H1 (cell line): Measurements from ENCODE around the gene RARRES1. TPM values are rescaled to one million over a fixed set of nuclear protein-coding genes. Genes with fewer than 3 reads are reported as not detected.

Experiments used
- CTCF ChIA-PET: fragments of 300-600 bp; sonication (Branson Sonifier 250); formaldehyde crosslinking; loops from one replicate; lab custom pipeline; 2021; ENCODE audit not compliant: partially characterized antibody; lab: Charles Lee
- POLR2A ChIA-PET: fragments of 300-600 bp; sonication (Branson Sonifier 250); formaldehyde crosslinking; loops from one replicate; lab custom pipeline; 2021; ENCODE audit warnings: inconsistent platforms; ENCODE audit not compliant: partially characterized antibody; lab: Charles Lee
- DNase-seq, 2 experiments: peaks; one replicate each; pipeline versions ENCODE4 v3.0.0 to v3.0.0-alpha.2; 2010 to 2022; ENCODE audit warnings: low spot score in 2 of 2, low read depth in 1 of 2, mixed read lengths in 1 of 2
- FAIRE-seq: peaks from 2 replicates; lab custom pipeline; 2011; peaks lifted over from hg19 to GRCh38; lab: Jason Lieb, UNC
- H2AFZ ChIP-seq: 2 replicates; pipeline ENCODE4 v1.8.1; 2012; ENCODE audit warnings: low read length, inconsistent platforms
- H2AK5ac ChIP-seq: 2 replicates; pipeline ENCODE4 v1.6.1; 2013; ENCODE audit warnings: low read depth, low read length
- H2BK120ac ChIP-seq: replicated peaks from 2 replicates; pipeline ENCODE3; 2013; ENCODE audit warnings: low read depth, low read length, inconsistent platforms
- H2BK12ac ChIP-seq: 2 replicates; pipeline ENCODE4 v1.6.1; 2013; ENCODE audit warnings: low read depth, low read length
- H2BK15ac ChIP-seq: 2 replicates; pipeline ENCODE4 v1.6.1; 2013; ENCODE audit warnings: low read length
- H2BK20ac ChIP-seq: 2 replicates; pipeline ENCODE4 v1.6.1; 2013; ENCODE audit warnings: low read length
- H2BK5ac ChIP-seq: 2 replicates; pipeline ENCODE4 v1.6.1; 2013; ENCODE audit warnings: low read depth, low read length
- H3K14ac ChIP-seq: 2 replicates; pipeline ENCODE4 v1.6.1; 2013; ENCODE audit warnings: inconsistent platforms; ENCODE audit not compliant: insufficient read length
- H3K18ac ChIP-seq: 2 replicates; pipeline ENCODE4 v1.6.1; 2013; ENCODE audit warnings: low read length; ENCODE audit errors: extremely low read depth
- H3K23ac ChIP-seq: 2 replicates; pipeline ENCODE4 v1.6.1; 2013; ENCODE audit warnings: inconsistent platforms; ENCODE audit not compliant: insufficient read length
- H3K23me2 ChIP-seq: 2 replicates; pipeline ENCODE4 v1.6.1; 2013; ENCODE audit warnings: low read depth, low read length
- H3K27ac ChIP-seq: 2 replicates; pipeline ENCODE4 v1.6.1; 2011; ENCODE audit warnings: low read depth, low read length, inconsistent platforms
- H3K27me3 ChIP-seq, 4 experiments: replicated peaks in 1 of 4; 1 replicate in 1 of 4; 2 replicates in 3 of 4; pipeline versions ENCODE4 v1.6.1 to v1.8.1; 2011 to 2013; ENCODE audit warnings: low read length in 3 of 4, mild to moderate bottlenecking in 3 of 4, inconsistent platforms in 2 of 4, mixed read lengths in 2 of 4, moderate library complexity in 1 of 4; ENCODE audit not compliant: control insufficient read depth in 3 of 4, insufficient read depth in 3 of 4; ENCODE audit errors: extremely low read depth in 1 of 4
- H3K36me3 ChIP-seq, 4 experiments: 2 replicates each; pipeline versions ENCODE4 v1.6.1 to v1.8.1; 2011 to 2013; ENCODE audit warnings: mild to moderate bottlenecking in 4 of 4, low read length in 3 of 4, moderate library complexity in 2 of 4, control low read depth in 1 of 4, inconsistent platforms in 1 of 4; ENCODE audit not compliant: insufficient read depth in 4 of 4, control insufficient read depth in 2 of 4
- H3K4ac ChIP-seq: replicated peaks from 2 replicates; pipeline ENCODE3; 2013; ENCODE audit warnings: low read length, low read depth, mixed read lengths, inconsistent platforms; ENCODE audit not compliant: insufficient read length
- H3K4me1 ChIP-seq, 4 experiments: replicated peaks in 1 of 4; 1 replicate in 1 of 4; 2 replicates in 3 of 4; pipeline versions ENCODE4 v1.6.1 to v1.8.1; 2011 to 2013; ENCODE audit warnings: low read length in 3 of 4, inconsistent platforms in 2 of 4, mixed read lengths in 1 of 4; ENCODE audit not compliant: insufficient read depth in 4 of 4, control insufficient read depth in 3 of 4
- H3K4me2 ChIP-seq, 2 experiments: 2 replicates each; pipeline versions ENCODE4 v1.6.1 to v1.8.1; 2011 to 2013; ENCODE audit warnings: low read depth in 2 of 2, low read length in 2 of 2, control low read depth in 1 of 2, inconsistent platforms in 1 of 2, mild to moderate bottlenecking in 1 of 2; ENCODE audit not compliant: insufficient read depth in 1 of 2
- H3K4me3 ChIP-seq, 4 experiments: fragments of 200-600, 300-600 bp in 1 of 4; sonication (generic), shearing (Covaris generic), sonication (Bioruptor Twin) in 1 of 4; 2 replicates each; pipeline versions ENCODE4 v1.5.1 to v1.8.1; 2011 to 2016; ENCODE audit warnings: low read length in 4 of 4, low read depth in 3 of 4, control low read depth in 2 of 4, inconsistent platforms in 2 of 4, mild to moderate bottlenecking in 2 of 4, mixed read lengths in 1 of 4, moderate library complexity in 1 of 4; ENCODE audit not compliant: insufficient read depth in 2 of 4; ENCODE audit errors: extremely low read depth in 1 of 4
- H3K56ac ChIP-seq: replicated peaks from 2 replicates; pipeline ENCODE3; 2013; ENCODE audit warnings: low read depth, mild to moderate bottlenecking, mixed read lengths, low read length, inconsistent platforms; ENCODE audit not compliant: insufficient read length
- H3K79me1 ChIP-seq: 2 replicates; pipeline ENCODE4 v1.6.1; 2013; ENCODE audit warnings: low read depth, low read length, control low read depth
- H3K79me2 ChIP-seq, 2 experiments: 2 replicates each; pipeline versions ENCODE4 v1.6.1 to v1.8.1; 2012 to 2013; ENCODE audit warnings: low read length in 2 of 2, mild to moderate bottlenecking in 2 of 2, inconsistent platforms in 1 of 2; ENCODE audit not compliant: insufficient read depth in 2 of 2, control insufficient read depth in 1 of 2
- H3K9ac ChIP-seq, 4 experiments: replicated peaks in 1 of 4; 1 replicate in 1 of 4; 2 replicates in 3 of 4; pipeline versions ENCODE4 v1.6.1 to v1.8.1; 2011 to 2013; ENCODE audit warnings: low read depth in 3 of 4, low read length in 3 of 4, control low read depth in 2 of 4, mild to moderate bottlenecking in 2 of 4, moderate library complexity in 2 of 4, inconsistent platforms in 1 of 4; ENCODE audit errors: extremely low read depth in 1 of 4
- H3K9me3 ChIP-seq, 2 experiments: 2 replicates each; pipeline versions ENCODE4 v1.6.1 to v1.8.1; 2012 to 2013; ENCODE audit warnings: mild to moderate bottlenecking in 2 of 2, moderate library complexity in 2 of 2, control low read depth in 1 of 2, inconsistent platforms in 1 of 2, low read depth in 1 of 2, low read length in 1 of 2, mixed read lengths in 1 of 2; ENCODE audit not compliant: insufficient read depth in 2 of 2
- H4K20me1 ChIP-seq, 2 experiments: replicated peaks in 1 of 2; 2 replicates each; pipeline versions ENCODE3 to v1.8.1; 2011 to 2013; ENCODE audit warnings: inconsistent platforms in 2 of 2, low read length in 2 of 2, mild to moderate bottlenecking in 1 of 2; ENCODE audit not compliant: insufficient read depth in 2 of 2, control insufficient read depth in 1 of 2
- H4K5ac ChIP-seq: 2 replicates; pipeline ENCODE4 v1.6.1; 2013; ENCODE audit warnings: low read length, low read depth, mixed read lengths, inconsistent platforms; ENCODE audit not compliant: insufficient read length
- H4K8ac ChIP-seq: 2 replicates; pipeline ENCODE4 v1.8.0; 2013; ENCODE audit warnings: mild to moderate bottlenecking, moderate library complexity, low read length, inconsistent platforms; ENCODE audit not compliant: insufficient read depth; ENCODE audit errors: extremely low read depth
- H4K91ac ChIP-seq: replicated peaks from 2 replicates; pipeline ENCODE3; 2013; ENCODE audit warnings: low read length, mixed read lengths, inconsistent platforms; ENCODE audit not compliant: insufficient read length
- BACH1 ChIP-seq: IDR thresholded peaks from 2 replicates; pipeline ENCODE4 v1.6.1; 2012; ENCODE audit warnings: low read length, improper control_type of control experiment
- CBX5 ChIP-seq: fragments of 300-800, 300-1000 bp; sonication (generic); IDR thresholded peaks from 2 replicates; pipeline ENCODE4 v1.7.1; 2016; ENCODE audit warnings: antibody characterized with exemption, low read length, low read depth
- HDAC6 ChIP-seq: IDR thresholded peaks from one replicate; pipeline ENCODE4 v1.7.1; 2012; ENCODE audit warnings: low read depth, mild to moderate bottlenecking, inconsistent platforms, low read length, moderate library complexity
- MAFK ChIP-seq: IDR thresholded peaks from 2 replicates; pipeline ENCODE4 v1.6.1; 2012; ENCODE audit warnings: low read depth, mild to moderate bottlenecking, improper control_type of control experiment, low read length
- NANOG ChIP-seq: IDR thresholded peaks from 2 replicates; pipeline ENCODE4 v1.6.1; 2011; ENCODE audit warnings: low read length, low read depth, mild to moderate bottlenecking, inconsistent platforms; ENCODE audit not compliant: insufficient read depth, poor library complexity, severe bottlenecking
- PHF8 ChIP-seq: fragments of 200-600 bp; sonication (generic); conservative IDR thresholded peaks from 2 replicates; pipeline ENCODE4 v1.7.1; 2012; ENCODE audit warnings: low read depth, mild to moderate bottlenecking, inconsistent platforms, low read length, moderate library complexity
- RAD21 ChIP-seq, 2 experiments: IDR thresholded peaks in 1 of 2; conservative IDR thresholded peaks in 1 of 2; 2 replicates each; pipeline ENCODE4 v1.6.1; 2011; ENCODE audit warnings: low read depth in 2 of 2, low read length in 2 of 2, improper control_type of control experiment in 1 of 2, inconsistent platforms in 1 of 2, mild to moderate bottlenecking in 1 of 2, moderate library complexity in 1 of 2
- TAF1 ChIP-seq: IDR thresholded peaks from 2 replicates; pipeline ENCODE4 v1.6.1; 2011; ENCODE audit warnings: mild to moderate bottlenecking, low read depth, low read length
- TCF12 ChIP-seq: IDR thresholded peaks from 2 replicates; pipeline ENCODE4 v1.6.1; 2011; ENCODE audit warnings: low read depth, mild to moderate bottlenecking, low read length
- WGBS, 2 experiments: shearing (Covaris generic) in 1 of 2; methylation state at CpG; one replicate each; pipeline versions ENCODE4 v1.1.6 to v1.1.7; 2013 to 2015; ENCODE audit warnings: low lambda C conversion rate in 2 of 2, mixed read lengths in 2 of 2, inconsistent platforms in 1 of 2, low coverage in 1 of 2, missing lambda C conversion rate in 1 of 2; ENCODE audit not compliant: insufficient replicate concordance in 2 of 2, insufficient coverage in 1 of 2, insufficient read length in 1 of 2; ENCODE audit errors: extremely low coverage in 1 of 2, missing lambda C conversion rate in 1 of 2; 5-methylcytosine and 5-hydroxymethylcytosine counted together
- polyA plus RNA-seq, 7 experiments: library from polyadenylated mRNA; depleted of rRNA in 3 of 7; stranded (reverse) in 5 of 7; unstranded in 2 of 7; fragments of >200 nt in 5 of 7; fragments of 200-250 nt in 2 of 7; gene quantifications; 1 replicate in 5 of 7; 2 replicates in 1 of 7; 4 replicates in 1 of 7; pipeline versions ENCODE4 v1.2.1 to v1.2.3, GENCODE V29; 2011 to 2013; ENCODE audit warnings: missing spikeins in 2 of 7, mixed read lengths in 2 of 7
- total RNA-seq: library from RNA; stranded (reverse); fragmentation: NEBNext Ultra II Directional; extraction: Animal tissue kit (Norgen Biotek cat#: 25700); gene quantifications from 2 replicates; pipeline ENCODE4 v1.2.1, GENCODE V29; 2021
- TF ChIP-seq, protein P1 (sequence below): IDR thresholded peaks from 2 replicates; pipeline ENCODE4 v1.6.1; 2012; ENCODE audit warnings: low read length, inconsistent platforms

The RARRES1 gene
- total and polyA plus RNA-seq, 2 of the 8 experiments (the other 6 are each of a cell fraction or from before 2014, with no cell fraction given): 0.26 to 0.71 TPM

GRCh38 chr3:158702815-158703481, 29.3 kb downstream of the RARRES1 start:
- FAIRE-seq (no peak), DNase-seq (no peak)
- no peaks in the 10 kb centered on the region for H3K79me1 ChIP-seq
- no peak overlapping the region for H2AK5ac ChIP-seq
- H3K27me3 ChIP-seq: no peaks in the 10 kb centered on the region
- no peaks in the 10 kb centered on the region for H3K9me3 ChIP-seq
- TF ChIP-seq HDAC6 (no peak), NANOG (no peak), TCF12 (no peak), PHF8 (no peak), TAF1 (no peak), RAD21 (IDR thresholded peaks at IDR 0.05 in 1 of 2, conservative IDR thresholded peaks at IDR 0.05 in 1 of 2; ENCODE audit: low read depth in 2 of 2, low read length in 2 of 2) (no peak), BACH1 (no peak), MAFK (no peak), CBX5 (no peak)
- TF ChIP-seq, protein P1, sequence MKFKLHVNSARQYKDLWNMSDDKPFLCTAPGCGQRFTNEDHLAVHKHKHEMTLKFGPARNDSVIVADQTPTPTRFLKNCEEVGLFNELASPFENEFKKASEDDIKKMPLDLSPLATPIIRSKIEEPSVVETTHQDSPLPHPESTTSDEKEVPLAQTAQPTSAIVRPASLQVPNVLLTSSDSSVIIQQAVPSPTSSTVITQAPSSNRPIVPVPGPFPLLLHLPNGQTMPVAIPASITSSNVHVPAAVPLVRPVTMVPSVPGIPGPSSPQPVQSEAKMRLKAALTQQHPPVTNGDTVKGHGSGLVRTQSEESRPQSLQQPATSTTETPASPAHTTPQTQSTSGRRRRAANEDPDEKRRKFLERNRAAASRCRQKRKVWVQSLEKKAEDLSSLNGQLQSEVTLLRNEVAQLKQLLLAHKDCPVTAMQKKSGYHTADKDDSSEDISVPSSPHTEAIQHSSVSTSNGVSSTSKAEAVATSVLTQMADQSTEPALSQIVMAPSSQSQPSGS: no peak
- no peak overlapping the region for H3K9ac ChIP-seq
- no peak overlapping the region for H3K23ac ChIP-seq
- H3K36me3 ChIP-seq: no peaks in the 10 kb centered on the region
- no peak overlapping the region for H3K4ac ChIP-seq
- POLR2A ChIA-PET: interaction anchor here (1.1 kb wide), 1 partner anchor 9 kb away, joined by 3 read pairs; no protein-coding TSS in a partner anchor
- H3K79me2 ChIP-seq: no peaks in the 10 kb centered on the region
- H3K4me3 ChIP-seq: no peak overlapping the region
- H3K23me2 ChIP-seq: no peaks in the 10 kb centered on the region
- no peak overlapping the region for H4K8ac ChIP-seq
- H3K14ac ChIP-seq: no peak overlapping the region
- H2BK20ac ChIP-seq: no peak overlapping the region
- H3K4me2 ChIP-seq: no peak overlapping the region
- no peak overlapping the region for H3K18ac ChIP-seq
- no peak overlapping the region for H4K91ac ChIP-seq
- no peak overlapping the region for H3K56ac ChIP-seq
- H3K27ac ChIP-seq: no peak overlapping the region
- CTCF ChIA-PET: interaction anchor here (0.7 to 1.8 kb wide), 4 partner anchors 10 to 43 kb away, joined by 3 to 6 read pairs (median 6); no protein-coding TSS in a partner anchor
- 80% methylated on average over 4 of the region's 4 CpGs; no CpG with 5 or more reads in 1 of the 2 experiments for WGBS, 2 experiments
- no peak overlapping the region for H2BK12ac ChIP-seq
- H3K4me1 ChIP-seq: no peaks in the 10 kb centered on the region
- no peak overlapping the region for H4K5ac ChIP-seq
- no peak overlapping the region for H2BK120ac ChIP-seq
- no peak overlapping the region for H2BK5ac ChIP-seq
- H2AFZ ChIP-seq: no peak overlapping the region
- H4K20me1 ChIP-seq: peaks cover 0 to 2% of the 10 kb centered on the region in 2 experiments
- no peak overlapping the region for H2BK15ac ChIP-seq
